DND-41 (cell line): ENCODE data around the gene SLC40A1.

ENCODE experiments used
- ATAC-seq: fragments of 200-7000 bp; cut with Tn5 transposase; 3 replicates; pipeline ENCODE4 v1.9.1; 2021; ENCODE audit warnings: low read depth; ENCODE audit not compliant: insufficient read depth
- DNase-seq: peaks from one replicate; pipeline ENCODE4 v3.0.0-alpha.2; 2020
- H2AFZ ChIP-seq: 2 replicates; pipeline ENCODE4 v1.6.0; 2012; ENCODE audit warnings: low read depth, low read length
- H3K27ac ChIP-seq: 2 replicates; pipeline ENCODE4 v1.5.1; 2012; ENCODE audit warnings: low read length, inconsistent platforms
- H3K27me3 ChIP-seq: fragments of 200-600 bp; sonication (generic); 2 replicates; pipeline ENCODE4 v1.6.0; 2012; ENCODE audit warnings: low read length, mild to moderate bottlenecking, inconsistent platforms; ENCODE audit not compliant: insufficient read depth, poor library complexity
- H3K36me3 ChIP-seq: 2 replicates; pipeline ENCODE4 v1.5.1; 2012; ENCODE audit warnings: low read length, inconsistent platforms; ENCODE audit not compliant: insufficient read depth
- H3K4me1 ChIP-seq: 2 replicates; pipeline ENCODE4 v1.5.1; 2012; ENCODE audit warnings: mild to moderate bottlenecking, low read length; ENCODE audit not compliant: insufficient read depth
- H3K4me2 ChIP-seq: 2 replicates; pipeline ENCODE4 v1.6.0; 2012; ENCODE audit warnings: mild to moderate bottlenecking, moderate library complexity, low read length, inconsistent platforms; ENCODE audit not compliant: insufficient read depth
- H3K4me3 ChIP-seq, 2 experiments: fragments of 200-600 bp in 1 of 2; shearing (Covaris generic) in 1 of 2; 2 replicates each; pipeline ENCODE4 v1.5.1; 2012 to 2016; ENCODE audit warnings: inconsistent platforms in 2 of 2, low read length in 2 of 2, mild to moderate bottlenecking in 2 of 2, low read depth in 1 of 2, moderate library complexity in 1 of 2
- H3K79me2 ChIP-seq: 2 replicates; pipeline ENCODE4 v1.6.0; 2012; ENCODE audit warnings: low read length, inconsistent platforms; ENCODE audit not compliant: insufficient read depth
- H3K9ac ChIP-seq: 2 replicates; pipeline ENCODE4 v1.6.0; 2012; ENCODE audit warnings: low read depth, mild to moderate bottlenecking, inconsistent platforms, low read length, moderate library complexity
- H3K9me3 ChIP-seq: 2 replicates; pipeline ENCODE4 v1.5.1; 2012; ENCODE audit warnings: low read length, moderate library complexity, mild to moderate bottlenecking, inconsistent platforms; ENCODE audit not compliant: insufficient read depth, severe bottlenecking
- H4K20me1 ChIP-seq: 2 replicates; pipeline ENCODE4 v1.6.0; 2012; ENCODE audit warnings: low read length; ENCODE audit not compliant: insufficient read depth
- CTCF ChIP-seq: IDR thresholded peaks from 2 replicates; pipeline ENCODE4 v1.5.1; 2012; ENCODE audit warnings: borderline replicate concordance, low read length, moderate library complexity, mild to moderate bottlenecking; ENCODE audit not compliant: poor library complexity, severe bottlenecking; ENCODE audit errors: extremely low read depth
- EZH2 ChIP-seq: IDR thresholded peaks from 3 replicates; pipeline ENCODE4 v1.6.1; 2012; ENCODE audit warnings: borderline replicate concordance, low read depth, mild to moderate bottlenecking, moderate library complexity, low read length, inconsistent platforms; ENCODE audit not compliant: severe bottlenecking

The SLC40A1 gene

GRCh38 chr2:189580658-189581353 lies at the start of gene SLC40A1:
Gene SLC40A1, minus strand, starts transcription at chr2:189580786. Its CDS starts 326 bp downstream, at chr2:189580460.
- Histone ChIP-seq H2AFZ (peak within 1 kb of the TSS; percentile 86), H3K9me3 (no peaks in the 10 kb centered on the region), H3K4me1 (peaks cover 70% of the 10 kb centered on the region), H3K79me2 (peaks cover 58% of the 10 kb centered on the region), H3K9ac (peak within 1 kb of the TSS; percentile 95), H3K27ac (peak within 1 kb of the TSS; percentile 89), H4K20me1 (0 out of 2 replicates have a peak, but pooled peaks cover 3% of the 10 kb centered on the region), H3K4me2 (peak within 1 kb of the TSS; percentile 74), H3K36me3 (peaks cover 27% of the 10 kb centered on the region), H3K27me3 (no peaks in the 10 kb centered on the region), H3K4me3 (peak within 1 kb of the TSS; percentile 22 to 63)
- ATAC-seq, result peak; percentile 85
- peak; percentile 82 for DNase-seq
- TF ChIP-seq EZH2, result no peak
- TF ChIP-seq CTCF, result no peak

GRCh38 chr2:189629531-189630453 lies 49.2 kb upstream of the SLC40A1 start:
- H3K27me3 ChIP-seq, result no peaks in the 10 kb centered on the region
- TF ChIP-seq CTCF (no peak), EZH2 (no peak)
- no peak overlapping the region for H2AFZ ChIP-seq
- ATAC-seq, result no peak
- no peak overlapping the region for H3K4me3 ChIP-seq
- DNase-seq, result no peak
- no peak overlapping the region for H3K4me2 ChIP-seq
- H3K36me3 ChIP-seq, result no peaks in the 10 kb centered on the region
- no peaks in the 10 kb centered on the region for H3K79me2 ChIP-seq
- H4K20me1 ChIP-seq, result no peaks in the 10 kb centered on the region
- H3K4me1 ChIP-seq, result no peaks in the 10 kb centered on the region
- no peaks in the 10 kb centered on the region for H3K9me3 ChIP-seq
- no peak overlapping the region for H3K27ac ChIP-seq
- H3K9ac ChIP-seq, result no peak overlapping the region

- H3K9me3 ChIP-seq, result no peaks in the 10 kb centered on the region
- no peak overlapping the region for H3K4me2 ChIP-seq
- ATAC-seq (peak; percentile 31; the same call in 1 of the 3 replicates), DNase-seq (no peak)
- TF ChIP-seq CTCF, result peak; percentile 35
- TF ChIP-seq EZH2, result no peak
- no peaks in the 10 kb centered on the region for H3K79me2 ChIP-seq
- H3K4me1 ChIP-seq, result no peaks in the 10 kb centered on the region
- no peaks in the 10 kb centered on the region for H3K36me3 ChIP-seq
- H3K27me3 ChIP-seq, result no peaks in the 10 kb centered on the region
- no peak overlapping the region for H3K27ac ChIP-seq
- H2AFZ ChIP-seq, result no peak overlapping the region
- H3K9ac ChIP-seq, result no peak overlapping the region
- no peaks in the 10 kb centered on the region for H4K20me1 ChIP-seq
- H3K4me3 ChIP-seq, result no peak overlapping the region
Measured at GRCh38 chr2:189628817-189629530, 48.4 kb upstream of the SLC40A1 start.
